ENCODE measurements around the gene NEU1. TPM values are rescaled to one million over a fixed set of nuclear protein-coding genes. Genes with fewer than 3 reads are reported as not detected.

Gene NEU1
- total and polyA plus RNA-seq, 2 donors (not counting 1 experiment from before 2014, with no cell fraction given) = 25.3 to 35.1 TPM

GRCh38 chr6:31827286-31828079, 35.1 kb downstream of the NEU1 start, which contains the start of gene HSPA1B:
Gene HSPA1B (plus strand): TSS chr6:31827738. CDS start chr6:31827951, 213 bp downstream.
- Mint-ChIP-seq H3K9me3 (ENCODE audit: insufficient read depth) (no peaks in the 10 kb centered on the region), H3K27me3 (no peaks in the 10 kb centered on the region), H3K4me1 (peaks cover 32% of the 10 kb centered on the region), H3K27ac (peak within 1 kb of the TSS; percentile 96), H3K4me3 (peak within 1 kb of the TSS; percentile 85)
- peak; percentile 92 for DNase-seq
- H3K4me1 ChIP-seq (ENCODE audit: control insufficient read depth in 2 of 2, insufficient read depth in 2 of 2, low read length in 2 of 2) = peaks cover 19 to 41% of the 10 kb centered on the region in 2 donors
- peak within 1 kb of the TSS; percentile 87 to 89 for H3K27ac ChIP-seq (ENCODE audit: low read length in 2 of 2)
- peaks cover 5% of the 10 kb centered on the region for H4K20me1 ChIP-seq (ENCODE audit: control insufficient read depth, insufficient read depth, low read length, poor library complexity, severe bottlenecking)
- ChIA-PET CTCF (interaction anchor here (0.9 to 2.0 kb wide), 4 partner anchors 31 to 276 kb away, joined by 4 to 13 read pairs (median 6); partner anchors contain the start of genes DDAH2 and VARS1), POLR2A (interaction anchor here (0.6 to 1.7 kb wide), 7 partner anchors 21 to 666 kb away, joined by 3 to 7 read pairs (median 4); partner anchors contain the start of genes ABHD16A, BAG6, LSM2 and VARS1)
- TF ChIP-seq CTCF (IDR thresholded peaks at IDR 0.05) (no peak), EZH2 (IDR thresholded peaks at IDR 0.05; ENCODE audit: borderline replicate concordance, insufficient read depth, low read depth, low read length, poor library complexity, severe bottlenecking) (no peak)
- peak within 1 kb of the TSS; percentile 79 for H3K9ac ChIP-seq (ENCODE audit: low read length)
- ATAC-seq (ENCODE audit: low read depth) = peak; percentile 72
- peak within 1 kb of the TSS; percentile 87 for H3K4me2 ChIP-seq (replicated peaks; ENCODE audit: low read depth, low read length, poor library complexity, severe bottlenecking)
- peak within 1 kb of the TSS; percentile 80 for H2AFZ ChIP-seq (ENCODE audit: insufficient read depth, low read depth, low read length, poor library complexity, severe bottlenecking)
- H3K79me2 ChIP-seq (ENCODE audit: control insufficient read depth, insufficient read depth, low read length) = peaks cover 16% of the 10 kb centered on the region
- H3K36me3 ChIP-seq (replicated peaks in 1 of 2; ENCODE audit: control extremely low read depth in 1 of 2, control insufficient read depth in 1 of 2, extremely low read depth in 1 of 2, insufficient read depth in 2 of 2, low read length in 1 of 2) = no peaks in the 10 kb centered on the region
- peak within 1 kb of the TSS; percentile 69 to 93 (median 80) for H3K4me3 ChIP-seq (ENCODE audit: control extremely low read depth in 1 of 5, extremely low read depth in 1 of 5, insufficient read depth in 1 of 5, low read depth in 2 of 5, low read length in 4 of 5)
- WGBS (ENCODE audit: insufficient coverage) = under 1% methylated on average over 43 of the region's 56 CpGs
- H3K27me3 ChIP-seq (replicated peaks in 1 of 4; ENCODE audit: control extremely low read depth in 1 of 4, control insufficient read depth in 3 of 4, insufficient read depth in 4 of 4, low read length in 3 of 4) = no peaks in the 10 kb centered on the region
- intact Hi-C loops (cut with micrococcal nuclease) = no loop called here
- no peaks in the 10 kb centered on the region for H3K9me3 ChIP-seq (ENCODE audit: control extremely low read depth in 1 of 3, control insufficient read depth in 2 of 3, insufficient read depth in 1 of 3, low read length in 2 of 3)
